Fibroblast of lung (primary cell): ENCODE measurements around the gene DDX54. TPM values are rescaled to one million over a fixed set of nuclear protein-coding genes. Genes with fewer than 3 reads are reported as not detected.

Experiments
- DNase-seq, 2 donors: peaks; one replicate each; pipeline versions ENCODE4 v3.0.0 to v3.0.0-alpha.2; 2010; ENCODE audit warnings: low read depth in 2 of 2
- H2AFZ ChIP-seq: 2 replicates; pipeline ENCODE4 v1.5.1; 2012; ENCODE audit warnings: low read length, control low read depth, inconsistent platforms
- H3K27ac ChIP-seq: 2 replicates; pipeline ENCODE4 v1.5.1; 2011; ENCODE audit warnings: low read length, control low read depth; ENCODE audit not compliant: insufficient read depth
- H3K27me3 ChIP-seq: 2 replicates; pipeline ENCODE4 v1.5.1; 2011; ENCODE audit warnings: mild to moderate bottlenecking, low read length; ENCODE audit not compliant: control insufficient read depth, insufficient read depth
- H3K36me3 ChIP-seq: 2 replicates; pipeline ENCODE4 v1.5.1; 2011; ENCODE audit warnings: low read length; ENCODE audit not compliant: control insufficient read depth, insufficient read depth
- H3K4me1 ChIP-seq: 2 replicates; pipeline ENCODE4 v1.5.1; 2011; ENCODE audit warnings: low read length; ENCODE audit not compliant: control insufficient read depth, insufficient read depth; ENCODE audit errors: extremely low read depth
- H3K4me2 ChIP-seq: 2 replicates; pipeline ENCODE4 v1.5.1; 2011; ENCODE audit warnings: low read length, control low read depth; ENCODE audit not compliant: insufficient read depth; ENCODE audit errors: extremely low read depth
- H3K4me3 ChIP-seq, 4 experiments: fragments of 200-600 bp in 1 of 4; sonication (generic) in 1 of 4; replicated peaks in 1 of 4; 2 replicates each; pipeline ENCODE4 v1.5.1; 2011 to 2016; ENCODE audit warnings: low read length in 4 of 4, low read depth in 3 of 4, mild to moderate bottlenecking in 3 of 4, control low read depth in 2 of 4, inconsistent platforms in 1 of 4, mixed read lengths in 1 of 4; ENCODE audit not compliant: insufficient read depth in 1 of 4; ENCODE audit errors: control extremely low read depth in 1 of 4
- H3K79me2 ChIP-seq: 2 replicates; pipeline ENCODE4 v1.5.1; 2012; ENCODE audit warnings: mild to moderate bottlenecking, low read length, inconsistent platforms; ENCODE audit not compliant: control insufficient read depth, insufficient read depth
- H3K9ac ChIP-seq: 2 replicates; pipeline ENCODE4 v1.5.1; 2011; ENCODE audit warnings: mild to moderate bottlenecking, low read length, control low read depth; ENCODE audit not compliant: insufficient read depth
- H3K9me3 ChIP-seq: 2 replicates; pipeline ENCODE4 v1.5.1; 2012; ENCODE audit warnings: low read depth, low read length; ENCODE audit not compliant: control insufficient read depth, insufficient read depth
- H4K20me1 ChIP-seq: 2 replicates; pipeline ENCODE4 v1.5.1; 2011; ENCODE audit warnings: low read length; ENCODE audit not compliant: control insufficient read depth, insufficient read depth; ENCODE audit errors: extremely low read depth
- CTCF ChIP-seq, 2 donors: IDR thresholded peaks in 1 of 2; conservative IDR thresholded peaks in 1 of 2; 1 replicate in 1 of 2; 2 replicates in 1 of 2; pipeline ENCODE4 v1.5.1; 2011 to 2012; ENCODE audit warnings: low read length in 2 of 2, control low read depth in 1 of 2, inconsistent platforms in 1 of 2, low read depth in 1 of 2, mild to moderate bottlenecking in 1 of 2
- EZH2 ChIP-seq: IDR thresholded peaks from 2 replicates; pipeline ENCODE4 v1.5.1; 2012; ENCODE audit warnings: low read length, control low read depth, mild to moderate bottlenecking; ENCODE audit errors: missing control alignments
- polyA plus RNA-seq, 2 donors: library from polyadenylated mRNA; depleted of rRNA in 1 of 2; stranded (reverse) in 1 of 2; unstranded in 1 of 2; fragments of >200 nt; gene quantifications; 2 replicates each; pipeline ENCODE4 v1.2.1, GENCODE V29; 2011 to 2012; ENCODE audit warnings: missing spikeins in 1 of 2
- total RNA-seq: library from RNA; depleted of rRNA; stranded (reverse); fragments of >200 nt; gene quantifications from 2 replicates; pipeline ENCODE4 v1.2.1, GENCODE V29; 2014

The DDX54 gene
- total and polyA plus RNA-seq, 2 donors (not counting 1 experiment from before 2014, with no cell fraction given) = 20.5 to 23.6 TPM

GRCh38 chr12:113214895-113215400, 29.7 kb upstream of the DDX54 start:
- no peaks in the 10 kb centered on the region for H3K9me3 ChIP-seq
- no peak overlapping the region for H3K4me3 ChIP-seq
- H3K79me2 ChIP-seq = no peaks in the 10 kb centered on the region
- no peak overlapping the region for H3K4me2 ChIP-seq
- no peak overlapping the region for H2AFZ ChIP-seq
- no peaks in the 10 kb centered on the region for H3K27me3 ChIP-seq
- H3K9ac ChIP-seq = no peak overlapping the region
- peak; percentile 97 to 99 for DNase-seq
- no peaks in the 10 kb centered on the region for H4K20me1 ChIP-seq
- no peaks in the 10 kb centered on the region for H3K36me3 ChIP-seq
- H3K27ac ChIP-seq = peak overlapping the region; percentile 36
- H3K4me1 ChIP-seq = peaks cover 10% of the 10 kb centered on the region
- peak in 1 of 2 donors; percentile 3 for TF ChIP-seq CTCF (conservative IDR thresholded peaks at IDR 0.05 in 1 of 2, IDR thresholded peaks at IDR 0.05 in 1 of 2; ENCODE audit: low read depth in 1 of 2, low read length in 2 of 2)
- no peak for TF ChIP-seq EZH2

DNA sequence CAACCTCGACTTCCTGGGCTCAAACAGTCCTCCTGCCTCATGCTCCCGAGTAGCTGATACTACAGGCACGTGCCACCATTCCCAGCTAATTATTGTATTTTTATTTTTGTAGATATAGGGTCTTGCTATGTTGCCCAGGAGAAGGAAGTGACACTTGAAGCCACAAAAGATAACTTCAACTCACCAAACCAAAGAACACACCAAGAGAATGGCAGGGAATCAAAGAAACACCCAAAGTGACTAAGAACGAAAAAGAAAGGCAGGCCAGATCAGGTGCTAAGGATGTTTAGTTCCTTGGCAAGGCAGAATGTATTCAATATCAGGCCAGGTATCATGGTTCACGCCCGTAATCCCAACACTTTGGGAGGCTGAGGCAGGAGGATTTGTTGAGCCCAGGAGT, 25.9 kb upstream of the DDX54 start:
- DNase-seq = no peak
- Histone ChIP-seq H3K27ac (no peak overlapping the region), H3K4me3 (no peak overlapping the region), H3K9me3 (no peaks in the 10 kb centered on the region), H3K79me2 (no peaks in the 10 kb centered on the region), H2AFZ (no peak overlapping the region), H3K27me3 (no peaks in the 10 kb centered on the region), H4K20me1 (no peaks in the 10 kb centered on the region), H3K4me2 (no peak overlapping the region), H3K4me1 (peaks cover 19% of the 10 kb centered on the region), H3K36me3 (no peaks in the 10 kb centered on the region), H3K9ac (no peak overlapping the region)
- TF ChIP-seq CTCF (conservative IDR thresholded peaks at IDR 0.05 in 1 of 2, IDR thresholded peaks at IDR 0.05 in 1 of 2; ENCODE audit: low read depth in 1 of 2, low read length in 2 of 2) (no peak), EZH2 (no peak)

DNA sequence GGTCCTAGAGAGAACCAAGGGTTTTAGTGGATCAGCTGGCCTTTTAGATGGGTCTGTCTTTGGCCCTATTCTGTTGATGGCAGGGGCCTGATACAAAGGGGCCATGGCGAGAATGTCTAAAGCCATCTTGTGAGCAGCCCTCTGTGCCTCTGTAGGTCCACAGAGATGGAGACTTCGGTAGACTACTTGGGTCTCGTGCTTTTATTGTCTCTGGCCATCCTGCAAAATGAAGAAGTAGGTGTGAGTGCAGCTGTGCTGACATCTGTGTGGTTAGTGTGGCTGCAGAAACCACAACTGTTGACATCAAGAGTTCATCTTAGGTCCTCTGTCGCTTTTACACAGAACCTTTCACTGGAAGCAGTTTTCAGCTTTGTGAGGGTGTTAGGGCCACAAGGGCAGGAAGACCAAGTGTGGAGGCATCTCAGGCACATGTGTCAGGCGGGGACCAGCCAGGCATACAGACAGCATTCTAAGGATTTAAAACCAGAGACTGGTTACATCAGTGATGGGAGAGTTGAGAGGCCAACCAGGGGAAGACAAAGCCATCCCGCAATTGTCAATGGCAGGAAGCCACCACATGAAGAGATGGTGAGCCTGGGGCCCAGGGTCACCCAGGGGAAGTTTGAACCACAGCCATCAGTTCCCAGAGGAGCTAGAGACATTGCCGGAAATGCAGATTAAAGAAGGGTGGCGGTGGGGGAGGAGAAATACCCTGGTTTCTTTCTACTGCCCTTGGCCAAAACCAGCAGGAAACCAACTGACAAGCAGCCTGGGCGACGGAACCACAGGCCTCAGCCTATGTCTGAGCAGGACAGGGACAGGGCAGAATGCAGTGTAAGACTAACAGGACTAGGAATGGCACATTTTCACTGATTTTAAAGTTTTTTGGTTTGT, 23.0 kb upstream of the DDX54 start:
- H3K9me3 ChIP-seq = no peaks in the 10 kb centered on the region
- H2AFZ ChIP-seq = no peak overlapping the region
- TF ChIP-seq CTCF (conservative IDR thresholded peaks at IDR 0.05 in 1 of 2, IDR thresholded peaks at IDR 0.05 in 1 of 2; ENCODE audit: low read depth in 1 of 2, low read length in 2 of 2) = no peak
- no peak for TF ChIP-seq EZH2
- peak; percentile 47 to 83 for DNase-seq
- no peak overlapping the region for H3K4me2 ChIP-seq
- no peaks in the 10 kb centered on the region for H4K20me1 ChIP-seq
- H3K27ac ChIP-seq = no peak overlapping the region
- H3K36me3 ChIP-seq = no peaks in the 10 kb centered on the region
- H3K4me1 ChIP-seq = peaks cover 12% of the 10 kb centered on the region
- H3K79me2 ChIP-seq = no peaks in the 10 kb centered on the region
- no peak overlapping the region for H3K4me3 ChIP-seq
- H3K9ac ChIP-seq = no peak overlapping the region
- no peaks in the 10 kb centered on the region for H3K27me3 ChIP-seq
